Measurements from ENCODE around the gene EGFR. TPM values are rescaled to one million over a fixed set of nuclear protein-coding genes. Genes with fewer than 3 reads are reported as not detected.

The EGFR gene
- total and polyA plus RNA-seq, 2 donors (not counting 1 experiment from before 2014, with no cell fraction given): 55.3 to 62.8 TPM

- H3K4me3 ChIP-seq (replicated peaks in 1 of 4; ENCODE audit: control extremely low read depth in 1 of 4, insufficient read depth in 1 of 4, low read depth in 3 of 4, low read length in 4 of 4): no peak overlapping the region
- H2AFZ ChIP-seq (ENCODE audit: low read length): no peak overlapping the region
- no peaks in the 10 kb centered on the region for H3K9me3 ChIP-seq (ENCODE audit: control insufficient read depth, insufficient read depth, low read depth, low read length)
- no peak overlapping the region for H3K9ac ChIP-seq (ENCODE audit: insufficient read depth, low read length)
- peaks cover 11% of the 10 kb centered on the region for H3K36me3 ChIP-seq (ENCODE audit: control insufficient read depth, insufficient read depth, low read length)
- peaks cover 49% of the 10 kb centered on the region for H3K4me1 ChIP-seq (ENCODE audit: control insufficient read depth, extremely low read depth, insufficient read depth, low read length)
- peaks cover 60% of the 10 kb centered on the region for H3K79me2 ChIP-seq (ENCODE audit: control insufficient read depth, insufficient read depth, low read length)
- DNase-seq (ENCODE audit: low read depth in 2 of 2): peak in 1 of 2 donors; percentile 62
- H3K27me3 ChIP-seq (ENCODE audit: control insufficient read depth, insufficient read depth, low read length): no peaks in the 10 kb centered on the region
- H3K27ac ChIP-seq (ENCODE audit: insufficient read depth, low read length): peak overlapping the region; percentile 56
- no peaks in the 10 kb centered on the region for H4K20me1 ChIP-seq (ENCODE audit: control insufficient read depth, extremely low read depth, insufficient read depth, low read length)
- H3K4me2 ChIP-seq (ENCODE audit: extremely low read depth, insufficient read depth, low read length): peak overlapping the region; percentile 5
- TF ChIP-seq EZH2 (IDR thresholded peaks at IDR 0.05; ENCODE audit: low read length, missing control alignments) (no peak), CTCF (conservative IDR thresholded peaks at IDR 0.05 in 1 of 2, IDR thresholded peaks at IDR 0.05 in 1 of 2; ENCODE audit: low read depth in 1 of 2, low read length in 2 of 2) (peak in 1 of 2 donors; percentile 8)
Measured at GRCh38 chr7:55124989-55125875, 106.4 kb downstream of the EGFR start.

DNA sequence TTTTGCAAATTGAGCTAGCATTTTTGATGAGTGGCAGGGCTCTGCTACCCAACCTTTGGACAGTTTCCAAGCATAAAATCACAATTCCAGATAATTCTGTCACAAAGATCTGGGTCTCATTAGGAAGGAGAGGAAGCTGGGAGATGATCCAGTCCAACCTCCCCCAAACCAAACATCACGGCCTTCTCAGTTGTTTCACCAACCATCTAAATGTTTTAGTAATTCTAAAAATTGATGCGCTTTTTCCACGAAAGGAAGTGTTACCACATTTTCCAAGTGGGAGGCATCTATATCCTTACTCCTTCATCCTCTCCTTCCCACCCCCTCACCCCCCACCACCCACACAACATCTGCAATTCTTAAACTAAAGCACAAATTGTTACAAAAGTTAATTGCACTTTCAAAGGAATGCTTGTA, 108.3 kb downstream of the EGFR start:
- Histone ChIP-seq H3K4me3 (replicated peaks in 1 of 4; ENCODE audit: control extremely low read depth in 1 of 4, insufficient read depth in 1 of 4, low read depth in 3 of 4, low read length in 4 of 4) (no peak overlapping the region), H3K9me3 (ENCODE audit: control insufficient read depth, insufficient read depth, low read depth, low read length) (no peaks in the 10 kb centered on the region), H3K36me3 (ENCODE audit: control insufficient read depth, insufficient read depth, low read length) (peaks cover 8% of the 10 kb centered on the region), H3K4me1 (ENCODE audit: control insufficient read depth, extremely low read depth, insufficient read depth, low read length) (peaks cover 55% of the 10 kb centered on the region), H4K20me1 (ENCODE audit: control insufficient read depth, extremely low read depth, insufficient read depth, low read length) (no peaks in the 10 kb centered on the region), H3K9ac (ENCODE audit: insufficient read depth, low read length) (no peak overlapping the region), H2AFZ (ENCODE audit: low read length) (no peak overlapping the region), H3K4me2 (ENCODE audit: extremely low read depth, insufficient read depth, low read length) (peak overlapping the region; percentile 37), H3K79me2 (ENCODE audit: control insufficient read depth, insufficient read depth, low read length) (peaks cover 55% of the 10 kb centered on the region), H3K27me3 (ENCODE audit: control insufficient read depth, insufficient read depth, low read length) (no peaks in the 10 kb centered on the region), H3K27ac (ENCODE audit: insufficient read depth, low read length) (peak overlapping the region; percentile 100)
- TF ChIP-seq EZH2 (IDR thresholded peaks at IDR 0.05; ENCODE audit: low read length, missing control alignments) (no peak), CTCF (conservative IDR thresholded peaks at IDR 0.05 in 1 of 2, IDR thresholded peaks at IDR 0.05 in 1 of 2; ENCODE audit: low read depth in 1 of 2, low read length in 2 of 2) (no peak)
- DNase-seq (ENCODE audit: low read depth in 2 of 2): no peak

- Histone ChIP-seq H3K9me3 (ENCODE audit: control insufficient read depth, insufficient read depth, low read depth, low read length) (no peaks in the 10 kb centered on the region), H2AFZ (ENCODE audit: low read length) (no peak overlapping the region), H3K27me3 (ENCODE audit: control insufficient read depth, insufficient read depth, low read length) (no peaks in the 10 kb centered on the region), H3K27ac (ENCODE audit: insufficient read depth, low read length) (peak overlapping the region; percentile 100), H4K20me1 (ENCODE audit: control insufficient read depth, extremely low read depth, insufficient read depth, low read length) (no peaks in the 10 kb centered on the region), H3K79me2 (ENCODE audit: control insufficient read depth, insufficient read depth, low read length) (peaks cover 50% of the 10 kb centered on the region), H3K4me1 (ENCODE audit: control insufficient read depth, extremely low read depth, insufficient read depth, low read length) (peaks cover 60% of the 10 kb centered on the region), H3K4me3 (replicated peaks in 1 of 4; ENCODE audit: control extremely low read depth in 1 of 4, insufficient read depth in 1 of 4, low read depth in 3 of 4, low read length in 4 of 4) (no peak overlapping the region), H3K36me3 (ENCODE audit: control insufficient read depth, insufficient read depth, low read length) (peaks cover 6% of the 10 kb centered on the region), H3K4me2 (ENCODE audit: extremely low read depth, insufficient read depth, low read length) (peak overlapping the region; percentile 56), H3K9ac (ENCODE audit: insufficient read depth, low read length) (no peak overlapping the region)
- TF ChIP-seq EZH2 (IDR thresholded peaks at IDR 0.05; ENCODE audit: low read length, missing control alignments): no peak
- no peak for TF ChIP-seq CTCF (conservative IDR thresholded peaks at IDR 0.05 in 1 of 2, IDR thresholded peaks at IDR 0.05 in 1 of 2; ENCODE audit: low read depth in 1 of 2, low read length in 2 of 2)
- peak; percentile 83 to 90 for DNase-seq (ENCODE audit: low read depth in 2 of 2)
Measured at GRCh38 chr7:55127622-55128081, 108.8 kb downstream of the EGFR start.

Data from fibroblast of lung (primary cell).